HEK293 (cell line): ENCODE data around the gene FTHL17.

Experiments used
- CTCF ChIA-PET: fragments of 350-600 bp; formaldehyde crosslinking; extraction: SDS; loops from one replicate; lab custom pipeline; 2021; ENCODE audit warnings: antibody characterized with exemption; lab: Yijun Ruan, JAX
- POLR2A ChIA-PET: fragments of 300-600 bp; formaldehyde crosslinking; extraction: SDS; loops from one replicate; lab custom pipeline; 2020; ENCODE audit warnings: antibody characterized with exemption, inconsistent platforms; lab: Yijun Ruan, JAX
- H3K27ac ChIP-seq: fragments of 200-500 bp; sonication (Bioruptor generic); 2 replicates; pipeline ENCODE4 v1.5.1; 2014; ENCODE audit warnings: low read depth, low read length, control low read depth, inconsistent platforms; ENCODE audit errors: extremely low read depth
- H3K36me3 ChIP-seq, 2 experiments: fragments of 200-500 bp in 1 of 2; sonication (Bioruptor generic) in 1 of 2; 1 replicate in 1 of 2; 2 replicates in 1 of 2; pipeline ENCODE4 v1.5.1; 2014 to 2017; ENCODE audit warnings: inconsistent platforms in 2 of 2, low read length in 2 of 2; ENCODE audit not compliant: control insufficient read depth in 2 of 2, insufficient read depth in 1 of 2
- H3K4me1 ChIP-seq: fragments of 200-500 bp; sonication (Bioruptor generic); 2 replicates; pipeline ENCODE4 v1.5.1; 2014; ENCODE audit warnings: mild to moderate bottlenecking, low read length, inconsistent platforms; ENCODE audit not compliant: control insufficient read depth, insufficient read depth
- H3K4me3 ChIP-seq: 2 replicates; pipeline ENCODE4 v1.5.1; 2011; ENCODE audit warnings: low read depth, mild to moderate bottlenecking, control low read depth, low read length, moderate library complexity
- H3K9me3 ChIP-seq: fragments of 200-500 bp; sonication (Bioruptor generic); 2 replicates; pipeline ENCODE4 v1.5.1; 2014; ENCODE audit warnings: low read depth, low read length, inconsistent platforms; ENCODE audit not compliant: control insufficient read depth, insufficient read depth
- AEBP2 ChIP-seq: fragments of 450-650 bp; formaldehyde crosslinking; IDR thresholded peaks from 2 replicates; pipeline ENCODE4 v1.5.1; 2016; ENCODE audit warnings: missing biosample characterization, missing genetic modification characterization, borderline replicate concordance
- BCL11A ChIP-seq: fragments of 450-650 bp; formaldehyde crosslinking; IDR thresholded peaks from 2 replicates; pipeline ENCODE4 v1.5.1; 2016; ENCODE audit warnings: low read depth, missing biosample characterization, missing genetic modification characterization
- BCL11B ChIP-seq: fragments of 450-650 bp; formaldehyde crosslinking; IDR thresholded peaks from 2 replicates; pipeline ENCODE4 v1.5.1; 2016; ENCODE audit warnings: low read depth, missing biosample characterization, missing genetic modification characterization
- EGR2 ChIP-seq: fragments of 450-650 bp; formaldehyde crosslinking; IDR thresholded peaks from 2 replicates; pipeline ENCODE4 v1.5.1; 2016; ENCODE audit warnings: low read depth, missing biosample characterization, missing genetic modification characterization
- HOXA7 ChIP-seq: sonication (generic); formaldehyde crosslinking; IDR thresholded peaks from 2 replicates; pipeline ENCODE4 v1.8.1; 2022; ENCODE audit warnings: missing genetic modification reagents, borderline replicate concordance
- KLF1 ChIP-seq: fragments of 450-650 bp; formaldehyde crosslinking; IDR thresholded peaks from 2 replicates; pipeline ENCODE4 v1.5.1; 2016; ENCODE audit warnings: missing biosample characterization, missing genetic modification characterization
- KLF8 ChIP-seq: fragments of 450-650 bp; formaldehyde crosslinking; IDR thresholded peaks from 2 replicates; pipeline ENCODE4 v1.5.1; 2016; ENCODE audit warnings: missing biosample characterization, missing genetic modification characterization
- RBAK ChIP-seq: fragments of 450-650 bp; formaldehyde crosslinking; IDR thresholded peaks from 2 replicates; pipeline ENCODE4 v1.5.1; 2016; ENCODE audit warnings: missing biosample characterization, missing genetic modification characterization
- SCRT2 ChIP-seq: fragments of 450-650 bp; formaldehyde crosslinking; IDR thresholded peaks from 2 replicates; pipeline ENCODE4 v1.5.1; 2016; ENCODE audit warnings: missing biosample characterization, missing genetic modification characterization
- ZBTB10 ChIP-seq: fragments of 450-650 bp; formaldehyde crosslinking; IDR thresholded peaks from 2 replicates; pipeline ENCODE4 v1.5.1; 2016; ENCODE audit warnings: missing biosample characterization, missing genetic modification characterization
- ZBTB48 ChIP-seq: fragments of 450-650 bp; formaldehyde crosslinking; IDR thresholded peaks from 2 replicates; pipeline ENCODE4 v1.5.1; 2016; ENCODE audit warnings: missing biosample characterization, missing genetic modification characterization
- ZEB2 ChIP-seq: fragments of 450-650 bp; formaldehyde crosslinking; IDR thresholded peaks from 2 replicates; pipeline ENCODE4 v1.5.1; 2016; ENCODE audit warnings: missing biosample characterization, missing genetic modification characterization
- ZFP37 ChIP-seq: fragments of 450-650 bp; formaldehyde crosslinking; IDR thresholded peaks from 2 replicates; pipeline ENCODE4 v1.5.1; 2016; ENCODE audit warnings: missing biosample characterization, missing genetic modification characterization
- ZNF112 ChIP-seq: fragments of 450-650 bp; formaldehyde crosslinking; IDR thresholded peaks from 2 replicates; pipeline ENCODE4 v1.5.0; 2017; ENCODE audit warnings: missing biosample characterization, missing genetic modification characterization
- ZNF114 ChIP-seq: fragments of 450-650 bp; formaldehyde crosslinking; IDR thresholded peaks from 2 replicates; pipeline ENCODE4 v1.5.0; 2017; ENCODE audit warnings: missing biosample characterization, missing genetic modification characterization
- ZNF133 ChIP-seq: fragments of 450-650 bp; formaldehyde crosslinking; IDR thresholded peaks from 2 replicates; pipeline ENCODE4 v1.5.1; 2016; ENCODE audit warnings: missing biosample characterization, missing genetic modification characterization
- ZNF155 ChIP-seq: fragments of 450-650 bp; formaldehyde crosslinking; IDR thresholded peaks from 2 replicates; pipeline ENCODE4 v1.5.1; 2016; ENCODE audit warnings: missing biosample characterization, missing genetic modification characterization
- ZNF2 ChIP-seq: fragments of 450-650 bp; formaldehyde crosslinking; IDR thresholded peaks from 2 replicates; pipeline ENCODE4 v1.5.1; 2016; ENCODE audit warnings: missing biosample characterization, missing genetic modification characterization
- ZNF302 ChIP-seq: fragments of 450-650 bp; formaldehyde crosslinking; IDR thresholded peaks from 2 replicates; pipeline ENCODE4 v1.5.1; 2016; ENCODE audit warnings: missing biosample characterization, missing genetic modification characterization, low read depth
- ZNF341 ChIP-seq: fragments of 450-650 bp; formaldehyde crosslinking; IDR thresholded peaks from 2 replicates; pipeline ENCODE4; 2016; ENCODE audit warnings: low read depth, missing biosample characterization, missing genetic modification characterization
- ZNF391 ChIP-seq: fragments of 450-650 bp; formaldehyde crosslinking; IDR thresholded peaks from 2 replicates; pipeline ENCODE4 v1.5.1; 2016; ENCODE audit warnings: low read depth, missing biosample characterization, missing genetic modification characterization, borderline replicate concordance
- ZNF416 ChIP-seq: fragments of 450-650 bp; formaldehyde crosslinking; IDR thresholded peaks from 2 replicates; pipeline ENCODE4 v1.5.1; 2016; ENCODE audit warnings: missing biosample characterization, missing genetic modification characterization
- ZNF433 ChIP-seq: fragments of 450-650 bp; formaldehyde crosslinking; IDR thresholded peaks from 2 replicates; pipeline ENCODE4 v1.5.1; 2016; ENCODE audit warnings: missing biosample characterization, missing genetic modification characterization, low read depth
- ZNF473 ChIP-seq: fragments of 450-650 bp; formaldehyde crosslinking; IDR thresholded peaks from 2 replicates; pipeline ENCODE4 v1.5.1; 2017; ENCODE audit warnings: missing biosample characterization, missing genetic modification characterization
- ZNF513 ChIP-seq: fragments of 450-650 bp; IDR thresholded peaks from 2 replicates; pipeline ENCODE4 v1.5.1; 2018; ENCODE audit warnings: missing biosample characterization, missing genetic modification characterization
- ZNF549 ChIP-seq: fragments of 450-650 bp; IDR thresholded peaks from 2 replicates; pipeline ENCODE4 v1.5.1; 2018; ENCODE audit warnings: missing biosample characterization, missing genetic modification characterization, mild to moderate bottlenecking, inconsistent platforms, moderate library complexity
- ZNF580 ChIP-seq: fragments of 450-650 bp; formaldehyde crosslinking; IDR thresholded peaks from 2 replicates; pipeline ENCODE4 v1.5.1; 2016; ENCODE audit warnings: missing biosample characterization, missing genetic modification characterization
- ZNF600 ChIP-seq: fragments of 450-650 bp; formaldehyde crosslinking; IDR thresholded peaks from 2 replicates; pipeline ENCODE4 v1.5.1; 2016; ENCODE audit warnings: missing biosample characterization, missing genetic modification characterization
- ZNF658 ChIP-seq: fragments of 450-650 bp; formaldehyde crosslinking; IDR thresholded peaks from 2 replicates; pipeline ENCODE4; 2016; ENCODE audit warnings: missing biosample characterization, missing genetic modification characterization
- ZNF747 ChIP-seq: fragments of 450-650 bp; formaldehyde crosslinking; IDR thresholded peaks from 2 replicates; pipeline ENCODE4 v1.5.1; 2016; ENCODE audit warnings: missing biosample characterization, missing genetic modification characterization

The FTHL17 gene

GRCh38 chrX:31071725-31072124, at the start of gene FTHL17:
FTHL17 (minus strand) TSS chrX:31072041; CDS start chrX:31071953, 88 bp downstream.
- ChIA-PET CTCF (no interaction called here), POLR2A (no interaction called here)
- no peak for TF ChIP-seq ZNF747 (tag by site-specific recombination)
- TF ChIP-seq ZNF580: no peak
- no peak for TF ChIP-seq ZNF114 (tag by site-specific recombination)
- TF ChIP-seq ZNF513: no peak
- TF ChIP-seq ZNF600: no peak
- no peak for TF ChIP-seq AEBP2 (tag by site-specific recombination)
- TF ChIP-seq ZNF112: no peak
- no peak for TF ChIP-seq ZBTB48
- TF ChIP-seq KLF1 (tag by site-specific recombination): no peak
- TF ChIP-seq HOXA7 (CRISPR knock-in tag): no peak
- Histone ChIP-seq H3K9me3 (no peaks in the 10 kb centered on the region), H3K27ac (no peak within 1 kb of the TSS), H3K4me3 (no peak within 1 kb of the TSS), H3K36me3 (no peaks in the 10 kb centered on the region), H3K4me1 (no peaks in the 10 kb centered on the region)

GRCh38 chrX:31117266-31117665, 45.4 kb upstream of the FTHL17 start:
- Histone ChIP-seq H3K36me3 (peaks cover 13 to 18% of the 10 kb centered on the region in 2 experiments; a peak in 2 of 3 replicates), H3K27ac (no peak overlapping the region), H3K9me3 (no peaks in the 10 kb centered on the region), H3K4me3 (no peak overlapping the region), H3K4me1 (no peaks in the 10 kb centered on the region)
- ChIA-PET POLR2A (no interaction called here), CTCF (interaction anchor here (0.6 to 0.8 kb wide), 2 partner anchors 21 to 250 kb away, joined by 3 read pairs; no protein-coding TSS in a partner anchor)
- TF ChIP-seq ZNF473 (tag by site-specific recombination): no peak
- no peak for TF ChIP-seq BCL11B (tag by site-specific recombination)
- TF ChIP-seq BCL11A: no peak
- no peak for TF ChIP-seq ZNF133 (tag by site-specific recombination)
- TF ChIP-seq ZNF341 (tag by site-specific recombination): no peak
- TF ChIP-seq ZNF433 (tag by site-specific recombination): no peak
- TF ChIP-seq ZNF658 (tag by site-specific recombination): no peak
- no peak for TF ChIP-seq ZNF391 (tag by site-specific recombination)
- no peak for TF ChIP-seq SCRT2 (tag by site-specific recombination)

GRCh38 chrX:31115398-31115797, 43.6 kb upstream of the FTHL17 start:
- no peak overlapping the region for H3K4me3 ChIP-seq
- ChIA-PET CTCF (interaction anchor here (0.6 to 0.8 kb wide), 2 partner anchors 144 to 556 kb away, joined by 3 read pairs; no protein-coding TSS in a partner anchor), POLR2A (no interaction called here)
- no peaks in the 10 kb centered on the region for H3K4me1 ChIP-seq
- no peak overlapping the region for H3K27ac ChIP-seq
- no peaks in the 10 kb centered on the region for H3K9me3 ChIP-seq
- peaks cover 1 to 8% of the 10 kb centered on the region in 2 experiments; a peak in 2 of 3 replicates for H3K36me3 ChIP-seq
- no peak for TF ChIP-seq ZFP37
- TF ChIP-seq ZNF2 (tag by site-specific recombination): no peak
- no peak for TF ChIP-seq EGR2 (tag by site-specific recombination)
- TF ChIP-seq ZBTB10: no peak
- no peak for TF ChIP-seq ZNF302 (tag by site-specific recombination)
- TF ChIP-seq KLF8 (tag by site-specific recombination): no peak
- TF ChIP-seq BCL11B (tag by site-specific recombination): no peak
- no peak for TF ChIP-seq ZNF416
- no peak for TF ChIP-seq ZEB2
- TF ChIP-seq ZNF155 (tag by site-specific recombination): no peak
- no peak for TF ChIP-seq RBAK (tag by site-specific recombination)
- TF ChIP-seq ZNF549: no peak
